A549 (cell line): Measurements from ENCODE around the gene ULBP1. TPM values are rescaled to one million over a fixed set of nuclear protein-coding genes. Genes with fewer than 3 reads are reported as not detected.
A peak's percentile ranks its signal among the peaks of the same experiment; 100 is the strongest.
"Not testable (repeated sequence)": the region's sequence is repeated elsewhere in the genome, so short reads cannot be mapped to it uniquely, and the experiment has no call there.

Experiments used
- ATAC-seq, 2 experiments: fragments of 200-7000 bp in 1 of 2; fragments of >200 bp in 1 of 2; cut with Nextera tagmentation in 1 of 2; cut with Tn5 transposase in 1 of 2; 3 replicates each; pipeline versions ENCODE4 v1.8.0 to v1.9.1; 2018 to 2020; ENCODE audit warnings: mild to moderate bottlenecking in 1 of 2, moderate library complexity in 1 of 2
- CTCF ChIA-PET: fragments of 300-600 bp; sonication (Branson Sonifier 250); formaldehyde crosslinking; extraction: SDS; loops from one replicate; lab custom pipeline; 2021; ENCODE audit warnings: antibody characterized with exemption, inconsistent platforms; lab: Yijun Ruan, JAX
- POLR2A ChIA-PET: fragments of 350-600 bp; formaldehyde crosslinking; extraction: SDS; loops from one replicate; lab custom pipeline; 2021; ENCODE audit warnings: antibody characterized with exemption, inconsistent platforms; lab: Yijun Ruan, JAX
- DNase-seq, 2 experiments: peaks; one replicate each; pipeline versions ENCODE4 v3.0.0 to v3.0.0-alpha.2; 2011 to 2016; ENCODE audit warnings: low read depth in 1 of 2, low spot score in 1 of 2
- FAIRE-seq: peaks from 2 replicates; lab custom pipeline; 2011; peaks lifted over from hg19 to GRCh38; lab: Jason Lieb, UNC
- H3K27ac ChIP-seq, 2 experiments: fragments of >200 bp; sonication (Bioruptor Twin); formaldehyde crosslinking; 3 replicates each; pipeline ENCODE4 v1.5.1; 2016 to 2017
- H3K4me1 ChIP-seq: fragments of >200 bp; sonication (Bioruptor Twin); formaldehyde crosslinking; 3 replicates; pipeline ENCODE4 v1.6.1; 2016
- H3K4me2 ChIP-seq: fragments of >200 bp; sonication (Bioruptor Twin); formaldehyde crosslinking; 3 replicates; pipeline ENCODE4 v1.6.1; 2016
- H3K4me3 ChIP-seq: fragments of >200 bp; sonication (Bioruptor Twin); formaldehyde crosslinking; 3 replicates; pipeline ENCODE4 v1.5.1; 2016
- H3K9me3 ChIP-seq: fragments of >200 bp; sonication (Bioruptor Twin); formaldehyde crosslinking; 3 replicates; pipeline ENCODE4 v1.6.1; 2016
- BCL3 ChIP-seq: fragments of >200 bp; sonication (Bioruptor Twin); formaldehyde crosslinking; IDR thresholded peaks from 3 replicates; pipeline ENCODE4 v1.6.1; 2016
- FOXS1 ChIP-seq: fragments of 250-450 bp; sonication (Bioruptor Pico); IDR thresholded peaks from 2 replicates; pipeline ENCODE4 v1.5.0; 2020; ENCODE audit warnings: mild to moderate bottlenecking, moderate library complexity
- GATA3 ChIP-seq: IDR thresholded peaks from 2 replicates; pipeline ENCODE4 v1.6.1; 2012; ENCODE audit warnings: borderline replicate concordance
- HDAC2 ChIP-seq: fragments of 200-600 bp; sonication (generic); IDR thresholded peaks from 2 replicates; pipeline ENCODE4 v1.6.1; 2016
- HMGXB4 ChIP-seq: fragments of 250-450 bp; sonication (Bioruptor Pico); IDR thresholded peaks from 2 replicates; pipeline ENCODE4 v1.5.0; 2021; ENCODE audit warnings: mild to moderate bottlenecking, moderate library complexity, borderline replicate concordance
- HOXA7 ChIP-seq: fragments of 250-450 bp; sonication (Bioruptor Pico); IDR thresholded peaks from 2 replicates; pipeline ENCODE4 v1.5.0; 2020; ENCODE audit warnings: mild to moderate bottlenecking, moderate library complexity
- HOXB5 ChIP-seq: fragments of 250-450 bp; sonication (Bioruptor Pico); IDR thresholded peaks from 2 replicates; pipeline ENCODE4 v1.5.0; 2020; ENCODE audit warnings: mild to moderate bottlenecking, moderate library complexity
- JUN ChIP-seq, 2 experiments: fragments of >200 bp; sonication (Bioruptor Twin); formaldehyde crosslinking; IDR thresholded peaks; 2 replicates in 1 of 2; 3 replicates in 1 of 2; pipeline ENCODE4 v1.6.1; 2016 to 2017
- MAFK ChIP-seq: fragments of 450-650 bp; IDR thresholded peaks from 2 replicates; pipeline ENCODE4 v1.6.1; 2014; ENCODE audit not compliant: partially characterized antibody
- NFE2L2 ChIP-seq: fragments of 150-350 bp; conservative IDR thresholded peaks from 2 replicates; pipeline ENCODE4 v1.6.1; 2014; ENCODE audit warnings: low read length
- NPAS2 ChIP-seq: fragments of 250-450 bp; sonication (Bioruptor Pico); IDR thresholded peaks from 2 replicates; pipeline ENCODE4 v1.8.0; 2022; ENCODE audit warnings: mild to moderate bottlenecking, moderate library complexity, borderline replicate concordance
- POLR2A ChIP-seq: IDR thresholded peaks from 2 replicates; pipeline ENCODE4 v1.6.1; 2012; ENCODE audit warnings: mild to moderate bottlenecking, low read length
- POLR2AphosphoS2 ChIP-seq: conservative IDR thresholded peaks from 2 replicates; pipeline ENCODE4 v1.6.1; 2012; ENCODE audit warnings: low read length, improper control_type of control experiment, inconsistent platforms
- SMC3 ChIP-seq: fragments of >200 bp; sonication (Bioruptor Twin); formaldehyde crosslinking; IDR thresholded peaks from 3 replicates; pipeline ENCODE4 v1.6.1; 2018; ENCODE audit warnings: inconsistent platforms
- TP53 ChIP-seq: fragments of 250-450 bp; sonication (Bioruptor Pico); IDR thresholded peaks from 2 replicates; pipeline ENCODE4 v1.5.0; 2021; ENCODE audit warnings: mild to moderate bottlenecking, moderate library complexity
- ZC3H11A ChIP-seq: fragments of 450-650 bp; IDR thresholded peaks from 2 replicates; pipeline ENCODE4 v1.6.1; 2014; ENCODE audit warnings: antibody characterized with exemption, mild to moderate bottlenecking
- ZSCAN20 ChIP-seq: fragments of 250-450 bp; sonication (Bioruptor Pico); IDR thresholded peaks from 2 replicates; pipeline ENCODE4 v1.8.0; 2022; ENCODE audit warnings: mild to moderate bottlenecking, moderate library complexity
- WGBS: methylation state at CpG from one replicate; pipeline ENCODE4 v1.1.6; 2017; ENCODE audit errors: missing lambda C conversion rate; 5-methylcytosine and 5-hydroxymethylcytosine counted together
- polyA plus RNA-seq, 4 experiments: library from polyadenylated mRNA; depleted of rRNA in 3 of 4; stranded (reverse); fragments of >200 nt; fragmentation: RNase III in 1 of 4; extraction: RNeasy Plus Mini Kit Qiagen cat#74134 plus additional on column Dnase treatment in 1 of 4; gene quantifications; 2 replicates in 3 of 4; 3 replicates in 1 of 4; pipeline ENCODE4 v1.2.3, GENCODE V29; 2011 to 2017

Gene ULBP1
- polyA plus RNA-seq, 2 of the 4 experiments (the other 2 are of a cell fraction): 0.89 to 6.6 TPM

GRCh38 chr6:149951096-149951495, 12.6 kb upstream of the ULBP1 start (continued):
- TF ChIP-seq HOXB5 (CRISPR knock-in tag) (no peak), TP53 (CRISPR knock-in tag) (no peak), NPAS2 (no peak), ZC3H11A (no peak), GATA3 (no peak), FOXS1 (CRISPR knock-in tag) (no peak)

- Histone ChIP-seq H3K4me1 (0 out of 3 replicates have a peak, but pooled peaks cover 3% of the 10 kb centered on the region), H3K9me3 (no peaks in the 10 kb centered on the region), H3K4me2 (no peak overlapping the region), H3K4me3 (no peak overlapping the region), H3K27ac (no peak overlapping the region)
- DNase-seq (no peak), FAIRE-seq (no peak), ATAC-seq (no peak)
- POLR2A ChIA-PET: no interaction called here
- CTCF ChIA-PET: interaction anchor here (0.6 to 1.3 kb wide), 3 partner anchors 16 to 864 kb away, joined by 3 to 4 read pairs (median 3); no protein-coding TSS in a partner anchor
- 94% methylated on average over 2 of the region's 3 CpGs for WGBS
- TF ChIP-seq HDAC2 (no peak), POLR2AphosphoS2 (no peak), SMC3 (no peak), ZC3H11A (no peak), HMGXB4 (no peak), MAFK (no peak), ZSCAN20 (no peak), FOXS1 (CRISPR knock-in tag) (no peak), GATA3 (no peak), JUN (IDR thresholded peaks at IDR 0.05) (no peak), BCL3 (no peak), NFE2L2 (no peak), HOXA7 (no peak), POLR2A (no peak)
Measured at GRCh38 chr6:149951626-149952025, 12.1 kb upstream of the ULBP1 start.

GRCh38 chr6:149953390-149953789, 10.4 kb upstream of the ULBP1 start:
- DNase-seq, H3K4me3 ChIP-seq, H3K9me3 ChIP-seq, POLR2A ChIA-PET, H3K4me2 ChIP-seq, H3K27ac ChIP-seq, ATAC-seq, FAIRE-seq, CTCF ChIA-PET, H3K4me1 ChIP-seq: not testable (repeated sequence)
- 2% methylated on average over 2 of the region's 2 CpGs for WGBS

GRCh38 chr6:149953934-149954327, 9.8 kb upstream of the ULBP1 start:
- H3K4me2 ChIP-seq, FAIRE-seq, H3K4me1 ChIP-seq, H3K27ac ChIP-seq, DNase-seq, H3K9me3 ChIP-seq, H3K4me3 ChIP-seq, POLR2A ChIA-PET, CTCF ChIA-PET: not testable (repeated sequence)
- peak; percentile 94 to 95 for ATAC-seq
- 33% methylated on average over 2 of the region's 10 CpGs for WGBS

- H3K4me2 ChIP-seq, FAIRE-seq, H3K4me3 ChIP-seq, POLR2A ChIA-PET, H3K9me3 ChIP-seq, DNase-seq, CTCF ChIA-PET, H3K4me1 ChIP-seq, H3K27ac ChIP-seq: not testable (repeated sequence)
- ATAC-seq: peak in 1 of 2 experiments; percentile 8; a peak in 1 of 6 replicates
- WGBS: 56% methylated on average over 32 of the region's 53 CpGs
Measured at GRCh38 chr6:149954328-149954983, 9.3 kb upstream of the ULBP1 start.

- H3K4me3 ChIP-seq, FAIRE-seq, H3K4me1 ChIP-seq, POLR2A ChIA-PET, ATAC-seq, DNase-seq, H3K4me2 ChIP-seq, H3K9me3 ChIP-seq, H3K27ac ChIP-seq, CTCF ChIA-PET: not testable (repeated sequence)
- WGBS: 51% methylated on average over 14 of the region's 21 CpGs
Measured at GRCh38 chr6:149954984-149955653, 8.6 kb upstream of the ULBP1 start.

GRCh38 chr6:149955654-149956317, 8.0 kb upstream of the ULBP1 start:
- WGBS: 27% methylated on average over 7 of the region's 7 CpGs
- POLR2A ChIA-PET, H3K4me3 ChIP-seq, ATAC-seq, H3K27ac ChIP-seq, FAIRE-seq, H3K9me3 ChIP-seq, H3K4me1 ChIP-seq, H3K4me2 ChIP-seq, DNase-seq: not testable (repeated sequence)
- CTCF ChIA-PET: interaction anchor here (1.3 kb wide), 1 partner anchor 61 kb away, joined by 4 read pairs; no protein-coding TSS in a partner anchor
